Neuronal stem cell (in vitro differentiated cells): ENCODE data around the gene RAPGEF1.

ENCODE experiments used
- DNase-seq: peaks from one replicate; pipeline ENCODE4 v3.0.0-alpha.2; 2013; ENCODE audit warnings: low spot score
- H2AFZ ChIP-seq: one replicate; pipeline ENCODE4 v1.6.1; 2013; ENCODE audit warnings: mild to moderate bottlenecking, low read length, inconsistent platforms
- H2AK5ac ChIP-seq: 2 replicates; pipeline ENCODE4 v1.6.1; 2013; ENCODE audit warnings: low read depth, mild to moderate bottlenecking, inconsistent platforms, low read length, moderate library complexity, mixed read lengths
- H2BK120ac ChIP-seq: 2 replicates; pipeline ENCODE4 v1.6.1; 2013; ENCODE audit warnings: low read depth, mild to moderate bottlenecking, inconsistent platforms, low read length, moderate library complexity, mixed read lengths
- H2BK12ac ChIP-seq: one replicate; pipeline ENCODE4 v1.6.1; 2013; ENCODE audit warnings: low read length, inconsistent platforms
- H2BK15ac ChIP-seq: 2 replicates; pipeline ENCODE4 v1.6.1; 2013; ENCODE audit warnings: mild to moderate bottlenecking, low read length, inconsistent platforms, mixed read lengths
- H2BK5ac ChIP-seq: one replicate; pipeline ENCODE4 v1.6.1; 2013; ENCODE audit warnings: inconsistent platforms, mild to moderate bottlenecking, low read length, moderate library complexity
- H3K14ac ChIP-seq: one replicate; pipeline ENCODE4 v1.6.1; 2013; ENCODE audit warnings: low read length, inconsistent platforms
- H3K18ac ChIP-seq: 2 replicates; pipeline ENCODE4 v1.6.1; 2013; ENCODE audit warnings: low read length, inconsistent platforms
- H3K23ac ChIP-seq: 2 replicates; pipeline ENCODE4 v1.6.1; 2013; ENCODE audit warnings: low read depth, mild to moderate bottlenecking, mixed read lengths, low read length, inconsistent platforms; ENCODE audit not compliant: poor library complexity
- H3K27ac ChIP-seq: replicated peaks from 3 replicates; pipeline ENCODE4 v1.5.1; 2013; ENCODE audit warnings: low read length, inconsistent platforms
- H3K27me3 ChIP-seq, 3 experiments: 2 replicates each; pipeline ENCODE4 v1.6.1; 2013; ENCODE audit warnings: low read length in 3 of 3, mild to moderate bottlenecking in 2 of 3, inconsistent platforms in 1 of 3, low read depth in 1 of 3, mixed read lengths in 1 of 3, moderate library complexity in 1 of 3; ENCODE audit not compliant: control insufficient read depth in 3 of 3, insufficient read depth in 3 of 3
- H3K36me3 ChIP-seq, 2 donors: replicated peaks in 1 of 2; 2 replicates each; pipeline ENCODE4 v1.6.1; 2013; ENCODE audit warnings: low read length in 2 of 2; ENCODE audit not compliant: control insufficient read depth in 2 of 2, insufficient read depth in 2 of 2
- H3K4ac ChIP-seq: 2 replicates; pipeline ENCODE4 v1.6.1; 2013; ENCODE audit warnings: inconsistent platforms, mild to moderate bottlenecking, low read length, moderate library complexity
- H3K4me1 ChIP-seq, 2 donors: 1 replicate in 1 of 2; 2 replicates in 1 of 2; pipeline ENCODE4 v1.6.1; 2013; ENCODE audit warnings: low read length in 2 of 2, low read depth in 1 of 2; ENCODE audit not compliant: control insufficient read depth in 2 of 2, insufficient read depth in 1 of 2
- H3K4me2 ChIP-seq: one replicate; pipeline ENCODE4 v1.6.1; 2013; ENCODE audit warnings: mild to moderate bottlenecking, low read length, inconsistent platforms; ENCODE audit not compliant: insufficient read depth, poor library complexity, severe bottlenecking
- H3K4me3 ChIP-seq, 2 donors: 2 replicates each; pipeline ENCODE4 v1.5.1; 2013; ENCODE audit warnings: low read length in 2 of 2, mild to moderate bottlenecking in 2 of 2, inconsistent platforms in 1 of 2, moderate library complexity in 1 of 2
- H3K79me1 ChIP-seq: one replicate; pipeline ENCODE4 v1.6.1; 2013; ENCODE audit warnings: low read depth, mild to moderate bottlenecking, inconsistent platforms, low read length, moderate library complexity
- H3K9ac ChIP-seq: one replicate; pipeline ENCODE4 v1.6.1; 2013; ENCODE audit warnings: mild to moderate bottlenecking, low read depth, low read length, inconsistent platforms; ENCODE audit not compliant: poor library complexity
- H3K9me3 ChIP-seq, 2 donors: replicated peaks in 1 of 2; 2 replicates each; pipeline versions ENCODE3 to v1.6.1; 2013; ENCODE audit warnings: low read length in 2 of 2, mild to moderate bottlenecking in 2 of 2, inconsistent platforms in 1 of 2, low read depth in 1 of 2, mixed read lengths in 1 of 2, moderate library complexity in 1 of 2; ENCODE audit not compliant: control insufficient read depth in 2 of 2, insufficient read depth in 1 of 2
- H4K8ac ChIP-seq: one replicate; pipeline ENCODE4 v1.6.1; 2013; ENCODE audit warnings: low read depth, mild to moderate bottlenecking, inconsistent platforms, low read length, moderate library complexity
- H4K91ac ChIP-seq: one replicate; pipeline ENCODE4 v1.6.1; 2013; ENCODE audit warnings: low read length, low read depth, mild to moderate bottlenecking, inconsistent platforms; ENCODE audit not compliant: poor library complexity
- WGBS, 2 donors: extraction: QIAGEN DNeasy Blood & Tissue Kit; methylation state at CpG; one replicate each; pipeline ENCODE4 v1.1.7; 2013; ENCODE audit warnings: missing lambda C conversion rate in 2 of 2, mixed read lengths in 1 of 2; ENCODE audit not compliant: insufficient read length in 2 of 2, insufficient replicate concordance in 1 of 2; ENCODE audit errors: extremely low coverage in 2 of 2; 5-methylcytosine and 5-hydroxymethylcytosine counted together

Gene RAPGEF1

DNA sequence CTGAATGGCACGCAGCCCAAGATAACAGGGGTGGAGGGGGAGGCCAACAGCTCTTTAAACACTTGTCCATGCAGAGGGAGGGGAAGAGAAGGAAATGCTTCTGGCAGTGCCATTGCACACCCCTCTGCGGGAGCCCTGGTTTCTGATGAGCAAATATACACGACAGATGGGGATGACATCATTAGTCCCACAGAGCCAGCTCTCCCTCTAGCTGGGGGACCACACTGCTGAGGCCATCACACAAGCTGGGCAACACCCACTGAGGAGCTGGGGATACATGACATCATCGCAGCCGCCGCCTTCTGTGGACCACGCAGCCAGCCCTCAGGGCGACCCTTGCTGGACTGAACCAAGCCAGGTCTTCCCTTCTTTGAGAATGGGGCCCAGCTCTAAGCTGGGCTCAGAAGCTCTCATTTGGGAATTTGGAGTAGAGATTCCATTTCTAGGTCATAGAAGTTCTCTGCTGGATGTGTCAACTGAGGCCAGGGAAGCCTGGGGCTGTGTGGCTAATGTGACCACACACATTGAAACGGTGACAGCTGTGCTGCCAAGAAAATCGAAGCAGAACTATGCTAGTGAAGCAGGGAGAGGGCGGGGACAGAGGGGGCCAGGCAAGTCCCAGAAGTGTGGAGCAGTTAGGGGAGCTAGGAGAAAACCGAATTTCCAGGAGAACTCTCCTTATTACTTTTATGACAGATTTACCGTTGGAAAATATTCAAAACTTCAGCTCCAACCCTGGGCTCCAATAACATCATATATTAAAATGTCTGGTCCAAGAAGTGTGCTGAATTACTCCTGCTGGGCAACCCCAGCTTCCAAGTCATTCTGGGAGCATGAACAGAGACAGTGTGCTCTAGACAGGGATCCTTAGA, 115.0 kb downstream of the RAPGEF1 start:
- Histone ChIP-seq H3K18ac (peak overlapping the region; percentile 50), H3K27ac (no peak overlapping the region), H3K9ac (no peak overlapping the region), H4K91ac (no peak overlapping the region), H2BK12ac (no peak overlapping the region), H3K36me3 (peaks cover 13 to 84% of the 10 kb centered on the region in 2 donors), H3K27me3 (no peaks in the 10 kb centered on the region), H3K79me1 (no peaks in the 10 kb centered on the region), H2BK5ac (no peak overlapping the region), H3K9me3 (no peaks in the 10 kb centered on the region), H3K4me2 (no peak overlapping the region), H2BK15ac (no peak overlapping the region), H2AK5ac (no peak overlapping the region), H3K4me1 (peaks cover 0 to 17% of the 10 kb centered on the region in 2 donors), H2BK120ac (no peak overlapping the region), H3K4ac (no peak overlapping the region), H2AFZ (no peak overlapping the region), H3K14ac (no peak overlapping the region), H3K23ac (no peak overlapping the region), H4K8ac (no peak overlapping the region), H3K4me3 (no peak overlapping the region)
- no CpG with 5 or more reads among the region's 13 CpGs for WGBS, 2 donors
- no peak for DNase-seq

DNA sequence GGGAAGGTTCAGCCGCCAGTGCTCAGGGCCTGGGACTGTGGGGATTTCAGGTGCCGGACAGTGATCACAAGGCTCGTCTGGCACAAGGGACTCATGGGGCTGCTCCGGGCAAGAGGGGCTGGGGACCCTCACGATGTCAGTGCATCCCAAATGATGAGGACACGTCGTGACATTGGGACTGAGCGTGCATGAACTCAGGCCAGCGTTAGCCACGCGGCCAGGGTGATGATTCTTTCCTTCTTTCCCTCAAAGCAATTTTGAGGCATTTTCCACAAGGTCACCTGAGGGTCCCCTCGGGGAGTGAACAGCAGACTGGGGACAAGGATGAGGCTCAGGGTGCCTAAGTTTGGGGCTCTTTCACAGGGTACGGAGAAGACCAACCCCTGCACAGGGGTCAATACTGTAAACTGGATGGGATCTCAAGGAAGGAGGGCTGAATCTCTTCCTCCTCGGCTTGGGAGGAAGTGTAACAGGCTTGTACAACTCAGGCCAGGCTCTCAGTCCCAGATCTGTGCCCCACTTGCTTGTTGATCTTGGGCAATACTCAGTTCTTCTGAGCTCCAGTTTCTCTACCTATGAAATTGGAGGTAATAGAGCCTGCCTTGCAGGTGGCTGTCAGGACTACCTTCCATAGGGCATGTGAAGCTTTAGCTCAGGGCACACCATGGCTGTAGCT, 116.1 kb downstream of the RAPGEF1 start:
- Histone ChIP-seq H3K9me3 (no peaks in the 10 kb centered on the region), H2BK5ac (no peak overlapping the region), H3K14ac (no peak overlapping the region), H3K4me1 (peaks cover 0 to 16% of the 10 kb centered on the region in 2 donors), H2AFZ (no peak overlapping the region), H3K23ac (no peak overlapping the region), H3K9ac (no peak overlapping the region), H3K4me2 (no peak overlapping the region), H3K18ac (no peak overlapping the region), H4K8ac (no peak overlapping the region), H3K27ac (no peak overlapping the region), H3K4ac (no peak overlapping the region), H3K36me3 (peaks cover 21 to 94% of the 10 kb centered on the region in 2 donors), H2AK5ac (no peak overlapping the region), H2BK120ac (no peak overlapping the region), H3K4me3 (no peak overlapping the region), H4K91ac (no peak overlapping the region), H3K27me3 (no peaks in the 10 kb centered on the region), H2BK12ac (no peak overlapping the region), H2BK15ac (no peak overlapping the region), H3K79me1 (no peaks in the 10 kb centered on the region)
- WGBS, 2 donors = no CpG with 5 or more reads among the region's 14 CpGs
- no peak for DNase-seq

GRCh38 chr9:131622523-131622922, 117.4 kb downstream of the RAPGEF1 start:
- Histone ChIP-seq H3K27ac (no peak overlapping the region), H2BK15ac (no peak overlapping the region), H3K18ac (no peak overlapping the region), H3K14ac (no peak overlapping the region), H4K91ac (no peak overlapping the region), H3K27me3 (no peaks in the 10 kb centered on the region), H2BK120ac (no peak overlapping the region), H3K4me1 (peaks cover 0 to 14% of the 10 kb centered on the region in 2 donors), H3K4me3 (no peak overlapping the region), H3K4me2 (no peak overlapping the region), H2AK5ac (no peak overlapping the region), H3K79me1 (no peaks in the 10 kb centered on the region), H3K9ac (no peak overlapping the region), H2AFZ (no peak overlapping the region), H3K9me3 (no peaks in the 10 kb centered on the region), H4K8ac (no peak overlapping the region), H2BK5ac (no peak overlapping the region), H3K4ac (no peak overlapping the region), H2BK12ac (no peak overlapping the region), H3K36me3 (peaks cover 23 to 96% of the 10 kb centered on the region in 2 donors), H3K23ac (no peak overlapping the region)
- DNase-seq = no peak
- WGBS, 2 donors = no CpG with 5 or more reads among the region's 4 CpGs
